Esophagus squamous epithelium (tissue), 5 donors: ENCODE data around the gene CDHR2. TPM values are rescaled to one million over a fixed set of nuclear protein-coding genes. Genes with fewer than 3 reads are reported as not detected.

Experiments
- DNase-seq: peaks from one replicate; lab custom pipeline; 2025; lab: John Stamatoyannopoulos, UW
- H3K27ac ChIP-seq, 4 donors: fragments of 200-600 bp; sonication (generic); one replicate each; pipeline ENCODE4 v1.5.1; 2016 to 2019; ENCODE audit warnings: mild to moderate bottlenecking in 1 of 4
- H3K27me3 ChIP-seq, 4 donors: fragments of 200-600 bp; sonication (generic); 1 replicate in 3 of 4; 2 replicates in 1 of 4; pipeline versions ENCODE4 v1.5.1 to v1.6.0; 2017 to 2021; ENCODE audit warnings: antibody characterized with exemption in 1 of 4
- H3K36me3 ChIP-seq, 3 donors: fragments of 200-600 bp; sonication (generic); one replicate each; pipeline ENCODE4 v1.5.1; 2016 to 2019
- H3K4me1 ChIP-seq, 3 donors: fragments of 200-600 bp; sonication (generic); one replicate each; pipeline ENCODE4 v1.5.1; 2017 to 2019
- H3K4me3 ChIP-seq, 4 donors: fragments of 200-600 bp; sonication (generic); 1 replicate in 3 of 4; 2 replicates in 1 of 4; pipeline ENCODE4 v1.5.1; 2016 to 2019; ENCODE audit warnings: mild to moderate bottlenecking in 2 of 4, moderate library complexity in 1 of 4
- H3K9me3 ChIP-seq, 3 donors: fragments of 200-600 bp; sonication (generic); one replicate each; pipeline ENCODE4 v1.5.1; 2016 to 2019
- POLR2A ChIP-seq, 4 donors: fragments of 450-650 bp; IDR thresholded peaks; one replicate each; pipeline ENCODE4 v1.6.1; 2017; ENCODE audit warnings: antibody characterized with exemption in 4 of 4, mild to moderate bottlenecking in 4 of 4, moderate library complexity in 3 of 4
- WGBS, 2 donors: methylation state at CpG; one replicate each; pipeline ENCODE4 v1.1.5; 2018; 5-methylcytosine and 5-hydroxymethylcytosine counted together
- intact Hi-C: fragments of 100-400 bp; cut with DNase I; formaldehyde crosslinking; loops from one replicate; pipeline ENCODE4 v1.15.0; 2022
- total RNA-seq, 4 donors: library from RNA; depleted of rRNA; stranded (reverse); fragments of >200 nt; gene quantifications; one replicate each; pipeline ENCODE4 v1.1.0, GENCODE V29; 2016
- TF ChIP-seq, protein P1 (sequence below), 6 experiments: fragments of 450-650 bp in 4 of 6; fragments of 200-600 bp in 2 of 6; sonication (generic) in 2 of 6; IDR thresholded peaks; one replicate each; pipeline ENCODE4 v1.5.1; 2016 to 2019; ENCODE audit warnings: antibody characterized with exemption in 6 of 6, mild to moderate bottlenecking in 4 of 6, moderate library complexity in 4 of 6
- donor health status: DM: yes; HTN: yes; CAD: no.

Gene CDHR2
- total RNA-seq, 4 donors from 2014 or later = under 0.01 TPM; not detected in 3

DNA sequence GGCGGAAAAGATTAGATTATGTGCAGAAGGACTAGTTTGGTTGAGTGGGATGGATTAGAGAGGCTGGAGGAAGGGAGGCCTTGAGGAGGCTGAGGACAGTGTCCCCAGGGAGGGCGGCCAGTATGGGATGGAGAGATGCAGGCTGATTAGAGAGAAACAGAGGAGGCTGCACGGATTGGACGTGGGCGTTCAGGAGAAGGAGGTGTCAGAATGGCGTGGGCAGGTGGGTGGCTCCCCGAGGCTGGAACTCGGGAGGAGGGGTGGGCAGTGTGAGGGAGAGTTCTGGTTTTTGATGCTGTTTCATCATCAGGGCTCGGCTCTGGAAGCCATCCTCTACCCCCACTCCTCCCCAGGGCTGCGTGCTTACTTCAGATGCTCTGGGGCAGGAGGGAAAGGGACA lies 13.0 kb downstream of the CDHR2 start:
- no peaks in the 10 kb centered on the region for H3K36me3 ChIP-seq
- WGBS, 2 donors = 52 to 55% methylated on average over 8 to 10 of the region's 10 CpGs
- H3K27ac ChIP-seq = no peak overlapping the region
- no peak for DNase-seq
- H3K4me3 ChIP-seq = no peak overlapping the region
- peaks cover 0 to 3% (median 0%) of the 10 kb centered on the region in 3 donors for H3K9me3 ChIP-seq
- no peaks in the 10 kb centered on the region for H3K4me1 ChIP-seq
- TF ChIP-seq, protein P1, sequence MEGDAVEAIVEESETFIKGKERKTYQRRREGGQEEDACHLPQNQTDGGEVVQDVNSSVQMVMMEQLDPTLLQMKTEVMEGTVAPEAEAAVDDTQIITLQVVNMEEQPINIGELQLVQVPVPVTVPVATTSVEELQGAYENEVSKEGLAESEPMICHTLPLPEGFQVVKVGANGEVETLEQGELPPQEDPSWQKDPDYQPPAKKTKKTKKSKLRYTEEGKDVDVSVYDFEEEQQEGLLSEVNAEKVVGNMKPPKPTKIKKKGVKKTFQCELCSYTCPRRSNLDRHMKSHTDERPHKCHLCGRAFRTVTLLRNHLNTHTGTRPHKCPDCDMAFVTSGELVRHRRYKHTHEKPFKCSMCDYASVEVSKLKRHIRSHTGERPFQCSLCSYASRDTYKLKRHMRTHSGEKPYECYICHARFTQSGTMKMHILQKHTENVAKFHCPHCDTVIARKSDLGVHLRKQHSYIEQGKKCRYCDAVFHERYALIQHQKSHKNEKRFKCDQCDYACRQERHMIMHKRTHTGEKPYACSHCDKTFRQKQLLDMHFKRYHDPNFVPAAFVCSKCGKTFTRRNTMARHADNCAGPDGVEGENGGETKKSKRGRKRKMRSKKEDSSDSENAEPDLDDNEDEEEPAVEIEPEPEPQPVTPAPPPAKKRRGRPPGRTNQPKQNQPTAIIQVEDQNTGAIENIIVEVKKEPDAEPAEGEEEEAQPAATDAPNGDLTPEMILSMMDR (IDR thresholded peaks at IDR 0.05) = no peak
- no peak for TF ChIP-seq POLR2A (IDR thresholded peaks at IDR 0.05)
- H3K27me3 ChIP-seq = peaks cover 0 to 37% (median 0%) of the 10 kb centered on the region in 4 donors
- intact Hi-C loops = no loop called here

DNA sequence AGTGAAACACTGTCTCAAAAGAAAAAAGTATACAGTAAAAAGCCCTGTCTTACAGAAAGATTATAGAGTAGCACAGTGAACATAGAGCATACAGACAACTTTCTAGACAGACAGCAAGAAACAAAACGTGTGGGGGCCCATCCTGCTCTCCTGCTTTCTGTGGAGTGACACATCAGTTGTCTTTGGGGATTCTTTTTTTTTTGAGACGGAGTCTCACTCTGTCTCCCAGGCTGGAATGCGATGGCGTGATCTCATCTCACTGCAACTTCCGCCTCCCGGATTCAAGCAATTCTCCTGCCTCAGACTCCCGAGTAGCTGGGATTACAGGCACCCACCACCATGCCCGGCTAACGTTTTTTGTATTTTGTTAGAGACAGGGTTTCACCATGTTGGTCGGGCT lies 14.9 kb downstream of the CDHR2 start:
- H3K4me3 ChIP-seq = no peak overlapping the region
- 72 to 75% methylated on average over 10 of the region's 10 CpGs for WGBS, 2 donors
- intact Hi-C loops = no loop called here
- H3K9me3 ChIP-seq = peaks cover 0 to under 1% (median 0%) of the 10 kb centered on the region in 3 donors
- H3K27ac ChIP-seq = no peak overlapping the region
- no peak for DNase-seq
- no peaks in the 10 kb centered on the region for H3K4me1 ChIP-seq
- no peak for TF ChIP-seq POLR2A (IDR thresholded peaks at IDR 0.05)
- TF ChIP-seq, protein P1 (IDR thresholded peaks at IDR 0.05) = no peak
- H3K36me3 ChIP-seq = no peaks in the 10 kb centered on the region
- peaks cover 0 to 50% (median 0%) of the 10 kb centered on the region in 4 donors for H3K27me3 ChIP-seq

DNA sequence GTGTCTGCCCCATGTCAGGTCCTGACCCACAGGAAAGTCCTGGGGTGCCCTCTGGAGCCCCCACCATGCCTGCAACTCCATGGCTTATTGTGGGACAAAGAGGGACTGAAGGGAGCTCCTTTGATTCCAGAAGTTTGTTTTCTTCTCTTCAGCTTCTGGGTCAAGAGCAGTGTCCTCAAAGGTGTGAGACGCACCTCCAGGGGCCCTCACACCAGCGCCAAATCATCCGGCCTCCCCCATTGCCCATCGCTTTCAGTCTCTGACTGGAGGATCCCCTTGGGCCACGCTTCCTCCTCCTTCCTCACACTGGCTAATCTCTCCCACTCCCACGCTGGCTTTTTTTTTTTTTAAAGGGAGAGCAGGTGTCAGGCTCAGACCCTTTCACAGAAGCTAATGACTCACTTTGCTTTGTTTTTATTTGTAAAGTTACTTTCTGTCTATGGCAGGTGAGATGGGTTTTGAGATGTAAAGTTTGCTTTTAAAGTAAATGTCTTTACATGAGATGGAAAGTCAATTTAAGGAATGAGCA lies 16.7 kb downstream of the CDHR2 start:
- intact Hi-C loops = no loop called here
- no peaks in the 10 kb centered on the region for H3K36me3 ChIP-seq
- DNase-seq = no peak
- no peaks in the 10 kb centered on the region for H3K4me1 ChIP-seq
- no peak overlapping the region for H3K27ac ChIP-seq
- H3K4me3 ChIP-seq = no peak overlapping the region
- TF ChIP-seq, protein P1 (IDR thresholded peaks at IDR 0.05) = no peak
- TF ChIP-seq POLR2A (IDR thresholded peaks at IDR 0.05) = no peak
- 50 to 52% methylated on average over 6 of the region's 6 CpGs for WGBS, 2 donors
- no peaks in the 10 kb centered on the region for H3K9me3 ChIP-seq
- H3K27me3 ChIP-seq = peaks cover 0 to 56% (median 0%) of the 10 kb centered on the region in 4 donors

DNA sequence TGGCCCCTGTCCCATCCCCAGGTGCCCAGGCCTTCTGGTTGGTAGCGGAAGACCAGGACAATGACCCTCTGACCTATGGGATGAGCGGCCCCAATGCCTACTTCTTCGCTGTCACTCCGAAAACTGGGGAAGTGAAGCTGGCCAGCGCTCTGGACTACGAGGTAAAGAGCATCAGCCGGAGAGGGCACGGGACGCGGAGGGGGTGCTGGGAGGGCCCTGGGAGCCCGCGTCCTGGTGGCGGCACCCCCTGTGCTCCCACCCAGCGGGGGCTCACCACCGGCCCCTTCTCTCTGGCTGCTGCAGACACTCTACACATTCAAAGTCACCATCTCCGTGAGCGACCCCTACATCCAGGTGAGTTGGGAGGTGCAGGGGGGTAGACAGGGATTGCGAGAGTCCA lies 19.5 kb downstream of the CDHR2 start:
- 60 to 73% methylated on average over 6 to 9 of the region's 18 CpGs for WGBS, 2 donors
- TF ChIP-seq, protein P1 (IDR thresholded peaks at IDR 0.05) = no peak
- TF ChIP-seq POLR2A (IDR thresholded peaks at IDR 0.05) = no peak
- intact Hi-C loops = no loop called here
- Histone ChIP-seq H3K36me3 (no peaks in the 10 kb centered on the region), H3K9me3 (no peaks in the 10 kb centered on the region), H3K4me3 (no peak overlapping the region), H3K27ac (no peak overlapping the region), H3K27me3 (peaks cover 0 to 56% (median 0%) of the 10 kb centered on the region in 4 donors), H3K4me1 (no peaks in the 10 kb centered on the region)
- DNase-seq = no peak

- Histone ChIP-seq H3K36me3 (no peaks in the 10 kb centered on the region), H3K27me3 (peaks cover 0 to 56% (median 0%) of the 10 kb centered on the region in 4 donors), H3K9me3 (no peaks in the 10 kb centered on the region), H3K4me3 (no peak overlapping the region), H3K4me1 (peaks cover 0 to 5% (median 0%) of the 10 kb centered on the region in 3 donors), H3K27ac (no peak overlapping the region)
- WGBS, 2 donors = 40 to 43% methylated on average over 6 of the region's 6 CpGs
- TF ChIP-seq, protein P1 (IDR thresholded peaks at IDR 0.05) = no peak
- no peak for TF ChIP-seq POLR2A (IDR thresholded peaks at IDR 0.05)
- intact Hi-C loops = no loop called here
- DNase-seq = no peak
Measured at GRCh38 chr5:176570044-176570443, 20.9 kb downstream of the CDHR2 start.
